Right ventricle myocardium superior (tissue), 1 donor: ENCODE measurements around the gene SOX13. TPM values are rescaled to one million over a fixed set of nuclear protein-coding genes. Genes with fewer than 3 reads are reported as not detected.
"Not testable (repeated sequence)": the region's sequence is repeated elsewhere in the genome, so short reads cannot be mapped to it uniquely, and the experiment has no call there.

Experiments used
- ATAC-seq: fragments of 200-7000 bp; cut with Tn5 transposase; one replicate; pipeline ENCODE4 v1.9.1; 2020; ENCODE audit warnings: mild to moderate bottlenecking; ENCODE audit not compliant: poor library complexity
- DNase-seq: peaks from one replicate; pipeline ENCODE4 v3.0.0-alpha.2; 2020
- intact Hi-C: fragments of 100-400 bp; cut with DNase I; formaldehyde crosslinking; loops from one replicate; pipeline ENCODE4 v1.11.2; 2022
- long read RNA-seq: library from polyadenylated mRNA; unstranded; transcript quantifications from one replicate; pipeline ENCODE4 v2.0.0, GENCODE V29; 2021
- total RNA-seq: library from RNA; stranded (reverse); fragmentation: NEBNext Ultra II Directional; extraction: Animal tissue kit (Norgen Biotek cat#: 25700); gene quantifications from one replicate; pipeline ENCODE4 v1.2.1, GENCODE V29; 2021
- donor health status: DM: no; HTN: yes; CAD: no; lungs with severe emphysema.

SOX13 gene
- 12.4 TPM for total RNA-seq
- long read RNA-seq, partial matches to known transcripts, result 15 of 20 reads
- long read RNA-seq, other reads (novel, unspliced or antisense), result 4 of 20 reads

- intact Hi-C loops, result no loop called here
- peak; percentile 87 for ATAC-seq
Observed at GRCh38 chr1:204072931-204073836, at the start of gene SOX13. TSS of gene SOX13 (plus strand) at chr1:204073115. CDS start at chr1:204112916, 39,801 bp downstream.

GRCh38 chr1:204025917-204026707 lies 46.8 kb upstream of the SOX13 start:
- intact Hi-C loops, result no loop called here
- DNase-seq (no peak), ATAC-seq (no peak)

More at GRCh38 chr1:204072931-204073836, at the start of gene SOX13:
- DNase-seq, result peak; percentile 91

GRCh38 chr1:204027446-204027845 lies 45.5 kb upstream of the SOX13 start:
- intact Hi-C loops, result no loop called here
- no peak for ATAC-seq
- DNase-seq, result no peak

- no peak for DNase-seq
- intact Hi-C loops, result no loop called here
- no peak for ATAC-seq
Observed at GRCh38 chr1:204029016-204029415, 43.9 kb upstream of the SOX13 start.

GRCh38 chr1:204031098-204031710 lies 41.7 kb upstream of the SOX13 start:
- DNase-seq (no peak), ATAC-seq (no peak)
- intact Hi-C loops, result no loop called here

GRCh38 chr1:204032642-204033235 lies 40.2 kb upstream of the SOX13 start:
- no peak for ATAC-seq

GRCh38 chr1:204033306-204033705 lies 39.6 kb upstream of the SOX13 start:
- intact Hi-C loops, result no loop called here
- no peak for ATAC-seq

More at GRCh38 chr1:204032642-204033235, 40.2 kb upstream of the SOX13 start:
- intact Hi-C loops, result no loop called here
- no peak for DNase-seq

GRCh38 chr1:204036882-204037655 lies 35.8 kb upstream of the SOX13 start:
- intact Hi-C loops, result no loop called here
- DNase-seq, result no peak
- no peak for ATAC-seq

More at GRCh38 chr1:204033306-204033705, 39.6 kb upstream of the SOX13 start:
- DNase-seq, result no peak

GRCh38 chr1:204041232-204041767 lies 31.6 kb upstream of the SOX13 start:
- DNase-seq, result peak; percentile 46
- peak; percentile 74 for ATAC-seq
- intact Hi-C loops, result no loop called here

GRCh38 chr1:204041803-204042505 lies 31.0 kb upstream of the SOX13 start:
- intact Hi-C loops, result no loop called here
- DNase-seq, result no peak
- ATAC-seq, result peak; percentile 71

- ATAC-seq, result no peak
- no peak for DNase-seq
- intact Hi-C loops, result no loop called here
Observed at GRCh38 chr1:204042516-204042915, 30.4 kb upstream of the SOX13 start.

GRCh38 chr1:204043680-204044079 lies 29.2 kb upstream of the SOX13 start:
- intact Hi-C loops, result no loop called here
- DNase-seq (no peak), ATAC-seq (no peak)

- intact Hi-C loops, result no loop called here
- no peak for DNase-seq
- no peak for ATAC-seq
Observed at GRCh38 chr1:204044448-204044847, 28.5 kb upstream of the SOX13 start.

- intact Hi-C loops, result no loop called here
- ATAC-seq (peak; percentile 42), DNase-seq (peak; percentile 57)
Observed at GRCh38 chr1:204045430-204045829, 27.5 kb upstream of the SOX13 start.

GRCh38 chr1:204046346-204046745 lies 26.6 kb upstream of the SOX13 start:
- ATAC-seq, result no peak
- intact Hi-C loops, result no loop called here
- no peak for DNase-seq

GRCh38 chr1:204048796-204049195 lies 24.1 kb upstream of the SOX13 start:
- ATAC-seq, intact Hi-C loops, DNase-seq: not testable (repeated sequence)

- no peak for DNase-seq
- ATAC-seq, result no peak
Observed at GRCh38 chr1:204051258-204051657, 21.7 kb upstream of the SOX13 start.

More at GRCh38 chr1:204051258-204051657, 21.7 kb upstream of the SOX13 start:
- intact Hi-C loops, result no loop called here
